Liver (tissue), 10 donors: ENCODE results near the gene CCL21. TPM values are rescaled to one million over a fixed set of nuclear protein-coding genes. Genes with fewer than 3 reads are reported as not detected.

Experiments used
- DNase-seq: peaks from one replicate; pipeline ENCODE4 v3.0.0-alpha.2; 2017; ENCODE audit warnings: low spot score
- H3K27ac ChIP-seq, 2 donors: one replicate each; pipeline ENCODE4 v1.7.0; 2013; ENCODE audit warnings: inconsistent platforms in 2 of 2, low read length in 2 of 2, control low read depth in 1 of 2, low read depth in 1 of 2, mild to moderate bottlenecking in 1 of 2
- H3K27me3 ChIP-seq, 4 donors: one replicate each; pipeline versions ENCODE4 v1.6.1 to v1.7.0; 2013; ENCODE audit warnings: low read length in 3 of 4, inconsistent platforms in 1 of 4, mild to moderate bottlenecking in 1 of 4, moderate library complexity in 1 of 4; ENCODE audit not compliant: control insufficient read depth in 4 of 4, insufficient read depth in 4 of 4
- H3K36me3 ChIP-seq, 4 donors: one replicate each; pipeline versions ENCODE4 v1.6.1 to v1.7.0; 2013; ENCODE audit warnings: low read length in 3 of 4, mild to moderate bottlenecking in 3 of 4, low read depth in 1 of 4, moderate library complexity in 1 of 4; ENCODE audit not compliant: control insufficient read depth in 4 of 4, insufficient read depth in 3 of 4
- H3K4me1 ChIP-seq, 4 donors: one replicate each; pipeline versions ENCODE4 v1.6.1 to v1.7.0; 2013; ENCODE audit warnings: low read length in 3 of 4, mild to moderate bottlenecking in 3 of 4, moderate library complexity in 1 of 4; ENCODE audit not compliant: control insufficient read depth in 4 of 4, insufficient read depth in 4 of 4
- H3K4me3 ChIP-seq, 3 donors: one replicate each; pipeline versions ENCODE4 v1.6.1 to v1.7.0; 2013; ENCODE audit warnings: low read length in 3 of 3, control low read depth in 1 of 3, low read depth in 1 of 3, mild to moderate bottlenecking in 1 of 3
- H3K9ac ChIP-seq, 2 donors: one replicate each; pipeline ENCODE4 v1.7.0; 2013; ENCODE audit warnings: low read length in 2 of 2, mild to moderate bottlenecking in 2 of 2, moderate library complexity in 2 of 2, control low read depth in 1 of 2, low read depth in 1 of 2
- H3K9me3 ChIP-seq, 4 donors: one replicate each; pipeline versions ENCODE4 v1.6.1 to v1.7.0; 2013; ENCODE audit warnings: low read length in 3 of 4; ENCODE audit not compliant: control insufficient read depth in 4 of 4
- FOXA1 ChIP-seq: IDR thresholded peaks from 2 replicates; pipeline ENCODE4 v1.6.1; 2016; ENCODE audit warnings: antibody characterized with exemption
- RAD21 ChIP-seq, 2 donors: IDR thresholded peaks; 2 replicates each; pipeline ENCODE4 v1.6.1; 2016; ENCODE audit warnings: antibody characterized with exemption in 2 of 2, mild to moderate bottlenecking in 2 of 2
- TAF1 ChIP-seq: conservative IDR thresholded peaks from 2 replicates; pipeline ENCODE4 v1.6.1; 2016; ENCODE audit warnings: antibody characterized with exemption, mild to moderate bottlenecking
- WGBS: extraction: QIAGEN DNeasy Blood & Tissue Kit; methylation state at CpG from one replicate; pipeline ENCODE4 v1.1.7; 2013; 5-methylcytosine and 5-hydroxymethylcytosine counted together
- polyA plus RNA-seq, 2 donors: library from polyadenylated mRNA; stranded (reverse) in 1 of 2; unstranded in 1 of 2; fragments of 200-250 nt in 1 of 2; fragments of >200 nt in 1 of 2; fragmentation: Nextera tagmentation in 1 of 2; extraction: Ambion mirVana in 1 of 2; gene quantifications; one replicate each; pipeline versions ENCODE4 v1.2.1 to v1.2.3, GENCODE V29; 2013 to 2015
- small RNA-seq: library from RNA; depleted of rRNA; stranded (forward); fragments of <200 nt; gene quantifications from one replicate; pipeline ENCODE3, GENCODE V24; 2014
- total RNA-seq, 2 donors: library from RNA; depleted of rRNA; stranded (reverse); fragments of >200 nt; gene quantifications; one replicate each; pipeline ENCODE4 v1.2.3, GENCODE V29; 2014
- donor health status: healthy.
- donor health status: healthy.
- donor health status: healthy.
- donor health status: healthy.
- donor health status: healthy.

The CCL21 gene
- total and polyA plus RNA-seq, 4 donors = 2.2 to 31.0 (median 10.6) TPM

- H3K27ac ChIP-seq = no peak overlapping the region
- TF ChIP-seq FOXA1 (no peak), TAF1 (no peak), RAD21 (IDR thresholded peaks at IDR 0.05) (no peak)
- no peak overlapping the region for H3K4me3 ChIP-seq
- H3K9me3 ChIP-seq = no peaks in the 10 kb centered on the region
- no peaks in the 10 kb centered on the region for H3K27me3 ChIP-seq
- DNase-seq = no peak
- peaks cover 0 to 14% (median 0%) of the 10 kb centered on the region in 4 donors for H3K36me3 ChIP-seq
- H3K4me1 ChIP-seq = peaks cover 2 to 11% (median 6%) of the 10 kb centered on the region in 4 donors
- WGBS = 85% methylated on average over 8 of the region's 8 CpGs
- no peak overlapping the region for H3K9ac ChIP-seq
These were observed 50.2 kb downstream of the CCL21 start for GRCh38 chr9:34659592-34660253.

Small RNAs within 50 kb of the gene (small RNA-seq; reads per million reads assigned to genes)
- gene CCL27 = not detected

Other genes starting within 250 kb of the CCL21 start
- 1 to 10 TPM in 1 of 2 donors, under 1 TPM in 1; 0.67 to 9.6 TPM for gene ENHO, start 187.1 kb downstream of the CCL21 start, total RNA-seq
- gene ENHO, start 187.1 kb downstream of the CCL21 start, polyA plus RNA-seq = 1 to 10 TPM; 1.6 to 2.2 TPM
- 1 to 10 TPM in 1 of 2 donors, under 1 TPM in 1; 0.75 to 3.3 TPM for gene CNTFR, start 120.4 kb downstream of the CCL21 start, total RNA-seq
- 1 to 10 TPM; 1.9 to 2.1 TPM for gene CNTFR, start 120.4 kb downstream of the CCL21 start, polyA plus RNA-seq
- 10 to 100 TPM; 18.6 to 23.3 TPM for gene RPP25L, start 98.0 kb downstream of the CCL21 start, total RNA-seq
- gene RPP25L, start 98.0 kb downstream of the CCL21 start, polyA plus RNA-seq = 10 to 100 TPM; 25.0 to 33.4 TPM
- 10 to 100 TPM; 24.9 to 51.9 TPM for gene DCTN3, start 89.6 kb downstream of the CCL21 start, total RNA-seq
- 10 to 100 TPM; 44.6 to 48.7 TPM for gene DCTN3, start 89.6 kb downstream of the CCL21 start, polyA plus RNA-seq
- 1 to 10 TPM; 2.2 to 2.6 TPM for gene ARID3C, start 81.1 kb downstream of the CCL21 start, total RNA-seq
- 1 to 10 TPM in 1 of 2 donors, under 1 TPM in 1; 0.58 to 1.1 TPM for gene ARID3C, start 81.1 kb downstream of the CCL21 start, polyA plus RNA-seq
- 100 to 1,000 TPM; 116 to 161 TPM for gene SIGMAR1, start 72.3 kb downstream of the CCL21 start, total RNA-seq
- gene SIGMAR1, start 72.3 kb downstream of the CCL21 start, polyA plus RNA-seq = 100 to 1,000 TPM; 196 to 210 TPM
- 100 to 1,000 TPM in 1 of 2 donors, 10 to 100 TPM in 1; 58.6 to 161 TPM for gene GALT, start 63.5 kb downstream of the CCL21 start, total RNA-seq
- 100 to 1,000 TPM in 1 of 2 donors, 10 to 100 TPM in 1; 69.3 to 196 TPM for gene GALT, start 63.5 kb downstream of the CCL21 start, polyA plus RNA-seq
- gene IL11RA, start 58.0 kb downstream of the CCL21 start, total RNA-seq = 10 to 100 TPM; 14.8 to 35.3 TPM
- 10 to 100 TPM in 1 of 2 donors, 1 to 10 TPM in 1; 10.0 to 14.7 TPM for gene IL11RA, start 58.0 kb downstream of the CCL21 start, polyA plus RNA-seq
- not detected for gene CCL27, start 47.5 kb downstream of the CCL21 start, total RNA-seq
- not detected for gene CCL27, start 47.5 kb downstream of the CCL21 start, polyA plus RNA-seq
- under 1 TPM in 1 of 2 donors, not detected in 1; 0.33 TPM for gene CCL19, start 18.9 kb downstream of the CCL21 start, total RNA-seq
- 1 to 10 TPM in 1 of 2 donors, under 1 TPM in 1; 0.65 to 2.9 TPM for gene CCL19, start 18.9 kb downstream of the CCL21 start, polyA plus RNA-seq
- gene PHF24, start 248.1 kb upstream of the CCL21 start, total RNA-seq = under 1 TPM; 0.05 to 0.17 TPM
- gene PHF24, start 248.1 kb upstream of the CCL21 start, polyA plus RNA-seq = under 1 TPM; 0.01 to 0.03 TPM